H9 (cell line): ENCODE data around the gene LRPAP1. TPM values are rescaled to one million over a fixed set of nuclear protein-coding genes. Genes with fewer than 3 reads are reported as not detected.

Experiments used
- DNase-seq: peaks from one replicate; pipeline ENCODE4 v3.0.0-alpha.2; 2017
- H2AFZ ChIP-seq: one replicate; pipeline ENCODE4 v1.6.1; 2013; ENCODE audit warnings: mild to moderate bottlenecking, low read length, control low read depth, moderate library complexity
- H2AK5ac ChIP-seq: 2 replicates; pipeline ENCODE4 v1.6.1; 2013; ENCODE audit warnings: low read length, control low read depth, mixed read lengths; ENCODE audit not compliant: insufficient read length
- H2BK120ac ChIP-seq: one replicate; pipeline ENCODE4 v1.6.1; 2013; ENCODE audit warnings: low read depth, mild to moderate bottlenecking, low read length, control low read depth, inconsistent platforms; ENCODE audit not compliant: poor library complexity, severe bottlenecking
- H2BK12ac ChIP-seq: 2 replicates; pipeline ENCODE4 v1.6.1; 2013; ENCODE audit warnings: low read length, control low read depth, mixed read lengths, low read depth; ENCODE audit not compliant: insufficient read length
- H2BK15ac ChIP-seq: 2 replicates; pipeline ENCODE4 v1.6.1; 2013; ENCODE audit warnings: low read depth, low read length, control low read depth
- H2BK20ac ChIP-seq: one replicate; pipeline ENCODE4 v1.6.1; 2013; ENCODE audit warnings: low read depth, mild to moderate bottlenecking, low read length, control low read depth, inconsistent platforms; ENCODE audit not compliant: poor library complexity, severe bottlenecking
- H2BK5ac ChIP-seq: 2 replicates; pipeline ENCODE4 v1.6.1; 2013; ENCODE audit warnings: low read length, control low read depth, mixed read lengths; ENCODE audit not compliant: insufficient read length
- H3K14ac ChIP-seq: 2 replicates; pipeline ENCODE4 v1.6.1; 2013; ENCODE audit warnings: low read length, control low read depth; ENCODE audit not compliant: insufficient read depth
- H3K18ac ChIP-seq: 2 replicates; pipeline ENCODE4 v1.6.1; 2013; ENCODE audit warnings: low read depth, mild to moderate bottlenecking, mixed read lengths, low read length, control low read depth; ENCODE audit not compliant: insufficient read length
- H3K23ac ChIP-seq: 2 replicates; pipeline ENCODE4 v1.6.1; 2013; ENCODE audit warnings: low read length, control low read depth, mixed read lengths, low read depth; ENCODE audit not compliant: insufficient read length
- H3K23me2 ChIP-seq: 2 replicates; pipeline ENCODE4 v1.6.1; 2013; ENCODE audit warnings: low read depth, mild to moderate bottlenecking, mixed read lengths, low read length, control low read depth; ENCODE audit not compliant: insufficient read length, poor library complexity, severe bottlenecking
- H3K27ac ChIP-seq: 2 replicates; pipeline ENCODE4 v1.5.1; 2013; ENCODE audit warnings: low read length, control low read depth, mixed read lengths, low read depth; ENCODE audit not compliant: insufficient read length
- H3K27me3 ChIP-seq: 2 replicates; pipeline ENCODE4 v1.6.1; 2013; ENCODE audit warnings: low read length, control low read depth, inconsistent platforms; ENCODE audit not compliant: insufficient read depth
- H3K4ac ChIP-seq: 2 replicates; pipeline ENCODE4 v1.6.1; 2013; ENCODE audit warnings: low read depth, mild to moderate bottlenecking, control low read depth, inconsistent platforms, low read length, moderate library complexity
- H3K4me1 ChIP-seq: 2 replicates; pipeline ENCODE4 v1.6.1; 2013; ENCODE audit warnings: low read length, control low read depth, inconsistent platforms; ENCODE audit not compliant: insufficient read depth
- H3K4me2 ChIP-seq: 2 replicates; pipeline ENCODE4 v1.6.1; 2013; ENCODE audit warnings: low read length, control low read depth, mixed read lengths; ENCODE audit not compliant: insufficient read length, insufficient read depth
- H3K56ac ChIP-seq: 2 replicates; pipeline ENCODE4 v1.6.1; 2013; ENCODE audit warnings: low read depth, mild to moderate bottlenecking, mixed read lengths, low read length, control low read depth; ENCODE audit not compliant: insufficient read length
- H3K79me1 ChIP-seq: 2 replicates; pipeline ENCODE4 v1.6.1; 2013; ENCODE audit warnings: low read depth, mild to moderate bottlenecking, moderate library complexity, low read length, control low read depth, inconsistent platforms; ENCODE audit not compliant: insufficient read depth, poor library complexity, severe bottlenecking
- H3K79me2 ChIP-seq: 2 replicates; pipeline ENCODE4 v1.6.1; 2013; ENCODE audit warnings: low read length, control low read depth, inconsistent platforms; ENCODE audit not compliant: insufficient read depth
- H3K9ac ChIP-seq: 2 replicates; pipeline ENCODE4 v1.6.1; 2013; ENCODE audit warnings: low read length, control low read depth, mixed read lengths; ENCODE audit not compliant: insufficient read length; ENCODE audit errors: extremely low read depth
- H3K9me3 ChIP-seq: one replicate; pipeline ENCODE4 v1.6.1; 2013; ENCODE audit warnings: low read depth, low read length, inconsistent platforms; ENCODE audit not compliant: control insufficient read depth
- H3T11ph ChIP-seq: one replicate; pipeline ENCODE4 v1.6.1; 2013; ENCODE audit warnings: mild to moderate bottlenecking, low read length, control low read depth, inconsistent platforms
- H4K20me1 ChIP-seq: one replicate; pipeline ENCODE4 v1.6.1; 2013; ENCODE audit not compliant: control insufficient read depth, insufficient read length, insufficient read depth
- H4K5ac ChIP-seq: 2 replicates; pipeline ENCODE4 v1.6.1; 2013; ENCODE audit warnings: low read depth, mild to moderate bottlenecking, mixed read lengths, low read length, control low read depth; ENCODE audit not compliant: insufficient read length
- H4K8ac ChIP-seq: replicated peaks from 2 replicates; pipeline ENCODE4 v1.6.1; 2013; ENCODE audit warnings: low read length, control low read depth, mixed read lengths, low read depth; ENCODE audit not compliant: insufficient read length
- H4K91ac ChIP-seq: 2 replicates; pipeline ENCODE4 v1.6.1; 2013; ENCODE audit warnings: low read depth, mild to moderate bottlenecking, moderate library complexity, mixed read lengths, low read length, control low read depth; ENCODE audit not compliant: insufficient read length
- H3K27ac Mint-ChIP-seq, 3 experiments: 2 replicates in 2 of 3; 3 replicates in 1 of 3; pipeline ENCODE4 v1.8.0; 2020 to 2021; ENCODE audit warnings: mixed read lengths in 3 of 3, mild to moderate bottlenecking in 1 of 3, moderate library complexity in 1 of 3
- H3K27me3 Mint-ChIP-seq: 2 replicates; pipeline ENCODE4 v1.8.0; 2021; ENCODE audit warnings: low read depth, mild to moderate bottlenecking, moderate library complexity, mixed read lengths
- H3K36me3 Mint-ChIP-seq, 3 experiments: 2 replicates in 2 of 3; 3 replicates in 1 of 3; pipeline ENCODE4 v1.8.0; 2020 to 2021; ENCODE audit warnings: low read depth in 3 of 3, mixed read lengths in 3 of 3; ENCODE audit not compliant: insufficient read depth in 1 of 3
- H3K4me1 Mint-ChIP-seq, 2 experiments: 2 replicates each; pipeline ENCODE4 v1.8.0; 2020; ENCODE audit warnings: mixed read lengths in 2 of 2
- H3K4me3 Mint-ChIP-seq, 2 experiments: 2 replicates in 1 of 2; 3 replicates in 1 of 2; pipeline ENCODE4 v1.8.0; 2020 to 2021; ENCODE audit warnings: mild to moderate bottlenecking in 2 of 2, mixed read lengths in 2 of 2, moderate library complexity in 1 of 2
- H3K9me3 Mint-ChIP-seq, 2 experiments: 2 replicates in 1 of 2; 3 replicates in 1 of 2; pipeline ENCODE4 v1.8.0; 2020; ENCODE audit warnings: mild to moderate bottlenecking in 2 of 2, mixed read lengths in 2 of 2, moderate library complexity in 1 of 2
- WGBS: extraction: QIAGEN DNeasy Blood & Tissue Kit; methylation state at CpG from one replicate; pipeline ENCODE4 v1.1.7; 2013; ENCODE audit warnings: missing lambda C conversion rate, low lambda C conversion rate, mixed read lengths; ENCODE audit not compliant: insufficient read length; ENCODE audit errors: extremely low coverage; 5-methylcytosine and 5-hydroxymethylcytosine counted together
- total RNA-seq: library from RNA; stranded (reverse); gene quantifications from 2 replicates; pipeline ENCODE4 v1.2.1, GENCODE V29; 2021
- TF ChIP-seq, protein P1 (sequence below): fragments of 200-600 bp; sonication (generic); conservative IDR thresholded peaks from 3 replicates; pipeline ENCODE4 v1.8.0; 2021; ENCODE audit warnings: antibody characterized with exemption, mild to moderate bottlenecking

The LRPAP1 gene
- total RNA-seq, 1 experiment from 2014 or later, result 85.9 TPM

DNA sequence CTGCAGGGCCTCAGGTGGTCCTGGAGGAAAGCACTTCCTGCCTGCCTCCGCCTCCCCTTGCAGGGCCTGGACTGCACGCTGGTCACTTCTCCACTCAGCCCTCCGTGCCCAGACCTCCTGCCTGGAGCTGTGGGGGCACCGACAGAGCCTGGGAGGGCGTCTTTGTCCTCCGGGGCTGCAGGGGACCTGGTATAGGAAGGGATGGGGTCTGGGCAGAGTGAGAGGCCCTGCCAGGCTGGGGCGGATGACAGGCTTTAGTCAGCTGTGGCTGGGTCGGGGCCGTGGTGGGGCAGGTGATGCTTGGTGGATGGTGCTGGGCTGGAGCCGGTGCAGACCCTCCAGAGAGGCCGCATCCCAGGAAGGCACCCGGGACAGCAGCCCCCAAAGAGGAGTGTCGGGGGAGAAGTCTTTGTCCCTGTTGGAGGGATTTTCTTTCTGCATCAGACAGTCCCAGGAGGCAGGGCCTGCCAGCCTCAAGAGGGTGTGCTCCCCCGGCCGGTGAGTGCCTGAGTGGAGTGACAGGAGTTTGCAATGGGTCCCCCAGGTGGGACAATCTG lies 67.8 kb downstream of the LRPAP1 start:
- Histone ChIP-seq H3K4ac (no peak overlapping the region), H3K79me1 (no peaks in the 10 kb centered on the region), H3K79me2 (no peaks in the 10 kb centered on the region), H4K8ac (no peak overlapping the region), H3T11ph (no peak overlapping the region), H2BK12ac (no peak overlapping the region), H2AFZ (no peak overlapping the region), H3K23ac (no peak overlapping the region), H3K4me1 (no peaks in the 10 kb centered on the region), H3K56ac (no peak overlapping the region), H3K14ac (no peak overlapping the region), H2BK5ac (no peak overlapping the region), H2BK120ac (no peak overlapping the region), H3K27me3 (peaks cover 2% of the 10 kb centered on the region; the same call in 1 of the 2 replicates), H3K27ac (no peak overlapping the region), H2BK15ac (no peak overlapping the region), H3K23me2 (no peaks in the 10 kb centered on the region), H4K5ac (no peak overlapping the region), H3K4me2 (no peak overlapping the region), H3K9me3 (no peaks in the 10 kb centered on the region), H3K18ac (no peak overlapping the region), H4K91ac (no peak overlapping the region), H4K20me1 (no peaks in the 10 kb centered on the region), H2BK20ac (no peak overlapping the region), H2AK5ac (no peak overlapping the region), H3K9ac (no peak overlapping the region)
- peaks cover 57% of the 10 kb centered on the region for H3K27me3 Mint-ChIP-seq
- no peak overlapping the region for H3K27ac Mint-ChIP-seq
- H3K4me3 Mint-ChIP-seq, result no peak overlapping the region
- TF ChIP-seq, protein P1, sequence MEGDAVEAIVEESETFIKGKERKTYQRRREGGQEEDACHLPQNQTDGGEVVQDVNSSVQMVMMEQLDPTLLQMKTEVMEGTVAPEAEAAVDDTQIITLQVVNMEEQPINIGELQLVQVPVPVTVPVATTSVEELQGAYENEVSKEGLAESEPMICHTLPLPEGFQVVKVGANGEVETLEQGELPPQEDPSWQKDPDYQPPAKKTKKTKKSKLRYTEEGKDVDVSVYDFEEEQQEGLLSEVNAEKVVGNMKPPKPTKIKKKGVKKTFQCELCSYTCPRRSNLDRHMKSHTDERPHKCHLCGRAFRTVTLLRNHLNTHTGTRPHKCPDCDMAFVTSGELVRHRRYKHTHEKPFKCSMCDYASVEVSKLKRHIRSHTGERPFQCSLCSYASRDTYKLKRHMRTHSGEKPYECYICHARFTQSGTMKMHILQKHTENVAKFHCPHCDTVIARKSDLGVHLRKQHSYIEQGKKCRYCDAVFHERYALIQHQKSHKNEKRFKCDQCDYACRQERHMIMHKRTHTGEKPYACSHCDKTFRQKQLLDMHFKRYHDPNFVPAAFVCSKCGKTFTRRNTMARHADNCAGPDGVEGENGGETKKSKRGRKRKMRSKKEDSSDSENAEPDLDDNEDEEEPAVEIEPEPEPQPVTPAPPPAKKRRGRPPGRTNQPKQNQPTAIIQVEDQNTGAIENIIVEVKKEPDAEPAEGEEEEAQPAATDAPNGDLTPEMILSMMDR, result no peak
- peaks cover 0 to 5% (median 0%) of the 10 kb centered on the region in 3 experiments; a peak in 1 of 7 replicates for H3K36me3 Mint-ChIP-seq
- no CpG with 5 or more reads among the region's 15 CpGs for WGBS
- peaks cover 9 to 10% of the 10 kb centered on the region in 2 experiments; a peak in 2 of 4 replicates for H3K4me1 Mint-ChIP-seq
- DNase-seq, result no peak
- no peaks in the 10 kb centered on the region for H3K9me3 Mint-ChIP-seq
